GM23338 (cell line): ENCODE results near the gene CDK7. TPM values are rescaled to one million over a fixed set of nuclear protein-coding genes. Genes with fewer than 3 reads are reported as not detected.

Experiments
- ATAC-seq: fragments of 200-7000 bp; cut with Tn5 transposase; 3 replicates; pipeline ENCODE4 v1.9.1; 2020
- DNase-seq: peaks from one replicate; pipeline ENCODE4 v3.0.0-alpha.2; 2015; ENCODE audit warnings: low spot score
- H2AFZ ChIP-seq: fragments of 200-600 bp; sonication (generic); 2 replicates; pipeline ENCODE4 v1.8.0; 2016; ENCODE audit warnings: antibody characterized with exemption, mild to moderate bottlenecking, moderate library complexity
- H3F3A ChIP-seq: fragments of 200-600 bp; sonication (generic); replicated peaks from 2 replicates; pipeline ENCODE4 v1.8.0; 2017; ENCODE audit warnings: antibody characterized with exemption, mixed run types, low read depth
- H3K27ac ChIP-seq: fragments of 200-600 bp; sonication (generic); 2 replicates; pipeline ENCODE4 v1.6.1; 2016; ENCODE audit warnings: low read depth
- H3K27me3 ChIP-seq: fragments of 200-600 bp; sonication (generic); 2 replicates; pipeline ENCODE4 v1.8.0; 2016; ENCODE audit warnings: mild to moderate bottlenecking, mixed run types, moderate library complexity; ENCODE audit not compliant: insufficient read depth
- H3K36me3 ChIP-seq: fragments of 200-600 bp; sonication (generic); 2 replicates; pipeline ENCODE4 v1.8.0; 2016; ENCODE audit warnings: mild to moderate bottlenecking; ENCODE audit not compliant: insufficient read depth
- H3K4me1 ChIP-seq: fragments of 200-600 bp; sonication (generic); 2 replicates; pipeline ENCODE4 v1.8.0; 2016; ENCODE audit warnings: mild to moderate bottlenecking, moderate library complexity; ENCODE audit not compliant: insufficient read depth
- H3K4me2 ChIP-seq: fragments of 200-600 bp; sonication (generic); 2 replicates; pipeline ENCODE4 v1.7.1; 2017; ENCODE audit warnings: mixed run types
- H3K4me3 ChIP-seq: fragments of 200-600 bp; sonication (generic); 2 replicates; pipeline ENCODE4 v1.6.1; 2016; ENCODE audit warnings: mixed run types
- H3K79me2 ChIP-seq: fragments of 200-600 bp; sonication (generic); replicated peaks from 2 replicates; pipeline ENCODE4 v1.8.0; 2017; ENCODE audit warnings: mild to moderate bottlenecking; ENCODE audit not compliant: insufficient read depth
- H3K9me2 ChIP-seq: fragments of 200-600 bp; sonication (generic); 2 replicates; pipeline ENCODE4 v1.8.0; 2017; ENCODE audit not compliant: insufficient read depth
- H4K20me1 ChIP-seq: fragments of 200-600 bp; sonication (generic); replicated peaks from 2 replicates; pipeline ENCODE4 v1.8.0; 2017; ENCODE audit warnings: mild to moderate bottlenecking; ENCODE audit not compliant: insufficient read depth
- H3K27ac Mint-ChIP-seq: 2 replicates; pipeline ENCODE4 v1.8.0; 2020; ENCODE audit warnings: inconsistent platforms, mild to moderate bottlenecking, moderate library complexity, mixed read lengths
- H3K27me3 Mint-ChIP-seq: 3 replicates; pipeline ENCODE4 v1.8.0; 2022; ENCODE audit warnings: low read depth, mild to moderate bottlenecking, moderate library complexity, mixed read lengths, inconsistent platforms; ENCODE audit not compliant: insufficient read depth, poor library complexity
- H3K36me3 Mint-ChIP-seq: 3 replicates; pipeline ENCODE4 v1.8.0; 2021; ENCODE audit warnings: low read depth, mild to moderate bottlenecking, inconsistent platforms, moderate library complexity, mixed read lengths
- H3K4me1 Mint-ChIP-seq: 3 replicates; pipeline ENCODE4 v1.8.0; 2020; ENCODE audit warnings: mild to moderate bottlenecking, inconsistent platforms, mixed read lengths
- H3K4me3 Mint-ChIP-seq: 3 replicates; pipeline ENCODE4 v1.8.0; 2021; ENCODE audit warnings: moderate library complexity, mild to moderate bottlenecking, inconsistent platforms, mixed read lengths
- H3K9me3 Mint-ChIP-seq: 3 replicates; pipeline ENCODE4 v1.8.0; 2020; ENCODE audit warnings: moderate library complexity, mild to moderate bottlenecking, inconsistent platforms, mixed read lengths
- CREB1 ChIP-seq: fragments of 250-450 bp; sonication (Bioruptor Pico); IDR thresholded peaks from 2 replicates; pipeline ENCODE4 v1.5.0; 2020; ENCODE audit warnings: low read depth, mild to moderate bottlenecking, moderate library complexity
- EZH2 ChIP-seq: fragments of 200-600 bp; sonication (generic); IDR thresholded peaks from one replicate; pipeline ENCODE4 v1.8.0; 2017; ENCODE audit warnings: antibody characterized with exemption, mild to moderate bottlenecking, low read depth; ENCODE audit not compliant: unreplicated experiment
- EZH2phosphoT487 ChIP-seq: fragments of 200-600 bp; sonication (generic); IDR thresholded peaks from one replicate; pipeline ENCODE4 v1.8.1; 2018; ENCODE audit warnings: antibody characterized with exemption; ENCODE audit not compliant: unreplicated experiment
- JUNB ChIP-seq: IDR thresholded peaks from one replicate; pipeline ENCODE4 v1.6.1; 2016; ENCODE audit warnings: antibody characterized with exemption; ENCODE audit not compliant: unreplicated experiment
- NANOG ChIP-seq: IDR thresholded peaks from 2 replicates; pipeline ENCODE4 v1.6.1; 2016; ENCODE audit warnings: antibody characterized with exemption, borderline replicate concordance
- POLR2AphosphoS5 ChIP-seq: IDR thresholded peaks from 2 replicates; pipeline ENCODE4 v1.6.1; 2016; ENCODE audit warnings: antibody characterized with exemption, low read depth
- STAT1 ChIP-seq: IDR thresholded peaks from one replicate; pipeline ENCODE4 v1.6.1; 2016; ENCODE audit warnings: antibody characterized with exemption; ENCODE audit not compliant: unreplicated experiment
- ZNF114 ChIP-seq: fragments of 250-450 bp; sonication (Bioruptor Pico); IDR thresholded peaks from 2 replicates; pipeline ENCODE4 v1.5.0; 2020; ENCODE audit warnings: mild to moderate bottlenecking, moderate library complexity
- ZNF331 ChIP-seq: fragments of 250-450 bp; sonication (Bioruptor Pico); IDR thresholded peaks from 2 replicates; pipeline ENCODE4 v1.5.0; 2020; ENCODE audit warnings: low read depth, mild to moderate bottlenecking, moderate library complexity
- polyA plus RNA-seq: library from polyadenylated mRNA; unstranded; fragments of >200 nt; fragmentation: Nextera tagmentation; extraction: Ambion mirVana; gene quantifications from 2 replicates; pipeline ENCODE4 v1.2.1, GENCODE V29; 2016
- total RNA-seq: library from RNA; depleted of rRNA; stranded (reverse); fragments of >200 nt; shearing (Covaris generic); gene quantifications from 2 replicates; pipeline ENCODE4 v1.2.3, GENCODE V29; 2014
- TF ChIP-seq, protein P1 (sequence below): IDR thresholded peaks from 2 replicates; pipeline ENCODE4 v1.6.1; 2016; ENCODE audit warnings: antibody characterized with exemption
- TF ChIP-seq, protein P2 (sequence below), 2 experiments: fragments of 200-600 bp in 1 of 2; sonication (generic) in 1 of 2; conservative IDR thresholded peaks; 2 replicates each; pipeline versions ENCODE4 v1.5.1 to v1.6.1; 2016 to 2017; ENCODE audit warnings: antibody characterized with exemption in 2 of 2, low read depth in 2 of 2, mild to moderate bottlenecking in 2 of 2, moderate library complexity in 1 of 2
- TF ChIP-seq, protein P3 (sequence below): fragments of 250-450 bp; sonication (Bioruptor Pico); IDR thresholded peaks from 2 replicates; pipeline ENCODE4 v1.5.0; 2020; ENCODE audit warnings: mild to moderate bottlenecking, moderate library complexity

CDK7 gene
- total and polyA plus RNA-seq, 2 experiments from 2014 or later: 78.4 to 80.7 TPM

DNA sequence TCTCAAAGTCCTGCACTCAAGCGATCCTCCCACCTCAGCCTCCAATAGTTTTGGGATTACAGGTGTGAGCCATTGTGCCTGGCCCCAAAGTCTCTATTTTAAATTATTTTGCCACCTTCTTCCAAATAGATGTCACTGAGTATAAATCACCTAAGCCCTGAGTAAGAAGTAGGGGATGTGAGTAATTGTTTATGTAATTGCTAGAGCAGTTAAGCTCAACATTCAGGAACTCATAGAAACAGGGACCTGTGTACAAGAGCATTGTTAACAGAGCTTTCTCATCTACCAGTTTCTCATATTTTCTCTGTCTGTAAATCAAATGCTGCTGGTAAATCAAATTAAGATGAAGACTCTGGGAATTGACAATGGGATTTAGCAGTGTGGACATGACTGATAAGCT lies 26.3 kb downstream of the CDK7 start:
- DNase-seq (no peak), ATAC-seq (no peak)
- TF ChIP-seq, protein P1, sequence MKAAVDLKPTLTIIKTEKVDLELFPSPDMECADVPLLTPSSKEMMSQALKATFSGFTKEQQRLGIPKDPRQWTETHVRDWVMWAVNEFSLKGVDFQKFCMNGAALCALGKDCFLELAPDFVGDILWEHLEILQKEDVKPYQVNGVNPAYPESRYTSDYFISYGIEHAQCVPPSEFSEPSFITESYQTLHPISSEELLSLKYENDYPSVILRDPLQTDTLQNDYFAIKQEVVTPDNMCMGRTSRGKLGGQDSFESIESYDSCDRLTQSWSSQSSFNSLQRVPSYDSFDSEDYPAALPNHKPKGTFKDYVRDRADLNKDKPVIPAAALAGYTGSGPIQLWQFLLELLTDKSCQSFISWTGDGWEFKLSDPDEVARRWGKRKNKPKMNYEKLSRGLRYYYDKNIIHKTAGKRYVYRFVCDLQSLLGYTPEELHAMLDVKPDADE: no peak
- no peak for TF ChIP-seq JUNB
- no peak for TF ChIP-seq ZNF331 (CRISPR knock-in tag)
- TF ChIP-seq, protein P2, sequence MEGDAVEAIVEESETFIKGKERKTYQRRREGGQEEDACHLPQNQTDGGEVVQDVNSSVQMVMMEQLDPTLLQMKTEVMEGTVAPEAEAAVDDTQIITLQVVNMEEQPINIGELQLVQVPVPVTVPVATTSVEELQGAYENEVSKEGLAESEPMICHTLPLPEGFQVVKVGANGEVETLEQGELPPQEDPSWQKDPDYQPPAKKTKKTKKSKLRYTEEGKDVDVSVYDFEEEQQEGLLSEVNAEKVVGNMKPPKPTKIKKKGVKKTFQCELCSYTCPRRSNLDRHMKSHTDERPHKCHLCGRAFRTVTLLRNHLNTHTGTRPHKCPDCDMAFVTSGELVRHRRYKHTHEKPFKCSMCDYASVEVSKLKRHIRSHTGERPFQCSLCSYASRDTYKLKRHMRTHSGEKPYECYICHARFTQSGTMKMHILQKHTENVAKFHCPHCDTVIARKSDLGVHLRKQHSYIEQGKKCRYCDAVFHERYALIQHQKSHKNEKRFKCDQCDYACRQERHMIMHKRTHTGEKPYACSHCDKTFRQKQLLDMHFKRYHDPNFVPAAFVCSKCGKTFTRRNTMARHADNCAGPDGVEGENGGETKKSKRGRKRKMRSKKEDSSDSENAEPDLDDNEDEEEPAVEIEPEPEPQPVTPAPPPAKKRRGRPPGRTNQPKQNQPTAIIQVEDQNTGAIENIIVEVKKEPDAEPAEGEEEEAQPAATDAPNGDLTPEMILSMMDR (conservative IDR thresholded peaks at IDR 0.05; ENCODE audit: low read depth in 2 of 2): no peak
- no peak for TF ChIP-seq CREB1 (CRISPR knock-in tag)
- TF ChIP-seq, protein P3, sequence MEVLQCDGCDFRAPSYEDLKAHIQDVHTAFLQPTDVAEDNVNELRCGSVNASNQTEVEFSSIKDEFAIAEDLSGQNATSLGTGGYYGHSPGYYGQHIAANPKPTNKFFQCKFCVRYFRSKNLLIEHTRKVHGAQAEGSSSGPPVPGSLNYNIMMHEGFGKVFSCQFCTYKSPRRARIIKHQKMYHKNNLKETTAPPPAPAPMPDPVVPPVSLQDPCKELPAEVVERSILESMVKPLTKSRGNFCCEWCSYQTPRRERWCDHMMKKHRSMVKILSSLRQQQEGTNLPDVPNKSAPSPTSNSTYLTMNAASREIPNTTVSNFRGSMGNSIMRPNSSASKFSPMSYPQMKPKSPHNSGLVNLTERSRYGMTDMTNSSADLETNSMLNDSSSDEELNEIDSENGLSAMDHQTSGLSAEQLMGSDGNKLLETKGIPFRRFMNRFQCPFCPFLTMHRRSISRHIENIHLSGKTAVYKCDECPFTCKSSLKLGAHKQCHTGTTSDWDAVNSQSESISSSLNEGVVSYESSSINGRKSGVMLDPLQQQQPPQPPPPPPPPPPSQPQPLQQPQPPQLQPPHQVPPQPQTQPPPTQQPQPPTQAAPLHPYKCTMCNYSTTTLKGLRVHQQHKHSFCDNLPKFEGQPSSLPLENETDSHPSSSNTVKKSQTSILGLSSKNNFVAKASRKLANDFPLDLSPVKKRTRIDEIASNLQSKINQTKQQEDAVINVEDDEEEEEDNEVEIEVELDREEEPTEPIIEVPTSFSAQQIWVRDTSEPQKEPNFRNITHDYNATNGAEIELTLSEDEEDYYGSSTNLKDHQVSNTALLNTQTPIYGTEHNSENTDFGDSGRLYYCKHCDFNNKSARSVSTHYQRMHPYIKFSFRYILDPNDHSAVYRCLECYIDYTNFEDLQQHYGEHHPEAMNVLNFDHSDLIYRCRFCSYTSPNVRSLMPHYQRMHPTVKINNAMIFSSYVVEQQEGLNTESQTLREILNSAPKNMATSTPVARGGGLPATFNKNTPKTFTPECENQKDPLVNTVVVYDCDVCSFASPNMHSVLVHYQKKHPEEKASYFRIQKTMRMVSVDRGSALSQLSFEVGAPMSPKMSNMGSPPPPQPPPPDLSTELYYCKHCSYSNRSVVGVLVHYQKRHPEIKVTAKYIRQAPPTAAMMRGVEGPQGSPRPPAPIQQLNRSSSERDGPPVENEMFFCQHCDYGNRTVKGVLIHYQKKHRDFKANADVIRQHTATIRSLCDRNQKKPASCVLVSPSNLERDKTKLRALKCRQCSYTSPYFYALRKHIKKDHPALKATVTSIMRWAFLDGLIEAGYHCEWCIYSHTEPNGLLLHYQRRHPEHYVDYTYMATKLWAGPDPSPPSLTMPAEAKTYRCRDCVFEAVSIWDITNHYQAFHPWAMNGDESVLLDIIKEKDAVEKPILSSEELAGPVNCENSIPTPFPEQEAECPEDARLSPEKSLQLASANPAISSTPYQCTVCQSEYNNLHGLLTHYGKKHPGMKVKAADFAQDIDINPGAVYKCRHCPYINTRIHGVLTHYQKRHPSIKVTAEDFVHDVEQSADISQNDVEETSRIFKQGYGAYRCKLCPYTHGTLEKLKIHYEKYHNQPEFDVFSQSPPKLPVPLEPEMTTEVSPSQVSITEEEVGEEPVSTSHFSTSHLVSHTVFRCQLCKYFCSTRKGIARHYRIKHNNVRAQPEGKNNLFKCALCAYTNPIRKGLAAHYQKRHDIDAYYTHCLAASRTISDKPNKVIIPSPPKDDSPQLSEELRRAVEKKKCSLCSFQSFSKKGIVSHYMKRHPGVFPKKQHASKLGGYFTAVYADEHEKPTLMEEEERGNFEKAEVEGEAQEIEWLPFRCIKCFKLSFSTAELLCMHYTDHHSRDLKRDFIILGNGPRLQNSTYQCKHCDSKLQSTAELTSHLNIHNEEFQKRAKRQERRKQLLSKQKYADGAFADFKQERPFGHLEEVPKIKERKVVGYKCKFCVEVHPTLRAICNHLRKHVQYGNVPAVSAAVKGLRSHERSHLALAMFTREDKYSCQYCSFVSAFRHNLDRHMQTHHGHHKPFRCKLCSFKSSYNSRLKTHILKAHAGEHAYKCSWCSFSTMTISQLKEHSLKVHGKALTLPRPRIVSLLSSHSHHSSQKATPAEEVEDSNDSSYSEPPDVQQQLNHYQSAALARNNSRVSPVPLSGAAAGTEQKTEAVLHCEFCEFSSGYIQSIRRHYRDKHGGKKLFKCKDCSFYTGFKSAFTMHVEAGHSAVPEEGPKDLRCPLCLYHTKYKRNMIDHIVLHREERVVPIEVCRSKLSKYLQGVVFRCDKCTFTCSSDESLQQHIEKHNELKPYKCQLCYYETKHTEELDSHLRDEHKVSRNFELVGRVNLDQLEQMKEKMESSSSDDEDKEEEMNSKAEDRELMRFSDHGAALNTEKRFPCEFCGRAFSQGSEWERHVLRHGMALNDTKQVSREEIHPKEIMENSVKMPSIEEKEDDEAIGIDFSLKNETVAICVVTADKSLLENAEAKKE (CRISPR knock-in tag): no peak
- TF ChIP-seq NANOG: no peak
- TF ChIP-seq EZH2phosphoT487: no peak
- no peak for TF ChIP-seq EZH2
- no peak for TF ChIP-seq ZNF114 (CRISPR knock-in tag)
- TF ChIP-seq STAT1: no peak
- no peak for TF ChIP-seq POLR2AphosphoS5
- Mint-ChIP-seq H3K27ac (no peak overlapping the region), H3K9me3 (no peaks in the 10 kb centered on the region), H3K4me1 (no peaks in the 10 kb centered on the region), H3K27me3 (peaks cover under 1% of the 10 kb centered on the region), H3K4me3 (no peak overlapping the region), H3K36me3 (peaks cover 75% of the 10 kb centered on the region)
- Histone ChIP-seq H3K4me1 (no peaks in the 10 kb centered on the region), H2AFZ (no peak overlapping the region), H3K36me3 (peaks cover 60% of the 10 kb centered on the region), H3K79me2 (no peaks in the 10 kb centered on the region), H3K4me3 (no peak overlapping the region), H3K4me2 (no peak overlapping the region), H3F3A (peaks cover 11% of the 10 kb centered on the region), H3K9me2 (no peaks in the 10 kb centered on the region), H3K27ac (no peak overlapping the region), H4K20me1 (peaks cover 13% of the 10 kb centered on the region; the same call in 1 of the 2 replicates), H3K27me3 (no peaks in the 10 kb centered on the region)
